Measurements from ENCODE around the gene ROGDI. TPM values are rescaled to one million over a fixed set of nuclear protein-coding genes. Genes with fewer than 3 reads are reported as not detected.

ROGDI gene
- total and polyA plus RNA-seq, 2 donors (not counting 1 experiment from before 2014, with no cell fraction given) = 9.2 to 31.9 TPM

GRCh38 chr16:4780235-4780634 is 22.2 kb downstream of the ROGDI start:
- intact Hi-C loops (cut with micrococcal nuclease) = no loop called here
- Histone ChIP-seq H3K36me3 (replicated peaks in 1 of 2; ENCODE audit: control extremely low read depth in 1 of 2, control insufficient read depth in 1 of 2, extremely low read depth in 1 of 2, insufficient read depth in 2 of 2, low read length in 1 of 2) (no peaks in the 10 kb centered on the region), H2AFZ (ENCODE audit: insufficient read depth, low read depth, low read length, poor library complexity, severe bottlenecking) (no peak overlapping the region), H3K9ac (ENCODE audit: low read length) (no peak overlapping the region), H3K27me3 (replicated peaks in 1 of 4; ENCODE audit: control extremely low read depth in 1 of 4, control insufficient read depth in 3 of 4, insufficient read depth in 4 of 4, low read length in 3 of 4) (no peaks in the 10 kb centered on the region), H3K27ac (ENCODE audit: low read length in 2 of 2) (no peak overlapping the region), H3K4me1 (ENCODE audit: control insufficient read depth in 2 of 2, insufficient read depth in 2 of 2, low read length in 2 of 2) (no peaks in the 10 kb centered on the region), H3K4me3 (ENCODE audit: control extremely low read depth in 1 of 5, extremely low read depth in 1 of 5, insufficient read depth in 1 of 5, low read depth in 2 of 5, low read length in 4 of 5) (no peak overlapping the region), H3K9me3 (ENCODE audit: control extremely low read depth in 1 of 3, control insufficient read depth in 2 of 3, insufficient read depth in 1 of 3, low read length in 2 of 3) (no peaks in the 10 kb centered on the region), H4K20me1 (ENCODE audit: control insufficient read depth, insufficient read depth, low read length, poor library complexity, severe bottlenecking) (no peaks in the 10 kb centered on the region), H3K79me2 (ENCODE audit: control insufficient read depth, insufficient read depth, low read length) (no peaks in the 10 kb centered on the region), H3K4me2 (replicated peaks; ENCODE audit: low read depth, low read length, poor library complexity, severe bottlenecking) (no peak overlapping the region)
- H3K9me3 Mint-ChIP-seq (ENCODE audit: insufficient read depth) = no peaks in the 10 kb centered on the region
- 95% methylated on average over 2 of the region's 4 CpGs for WGBS (ENCODE audit: insufficient coverage)
- no peak overlapping the region for H3K4me3 Mint-ChIP-seq
- peaks cover 1% of the 10 kb centered on the region for H3K4me1 Mint-ChIP-seq
- DNase-seq = no peak
- ChIA-PET POLR2A (no interaction called here), CTCF (no interaction called here)
- H3K27ac Mint-ChIP-seq = no peak overlapping the region
- ATAC-seq (ENCODE audit: low read depth) = no peak
- no peaks in the 10 kb centered on the region for H3K27me3 Mint-ChIP-seq
- no peak for TF ChIP-seq EZH2 (IDR thresholded peaks at IDR 0.05; ENCODE audit: borderline replicate concordance, insufficient read depth, low read depth, low read length, poor library complexity, severe bottlenecking)
- no peak for TF ChIP-seq CTCF (IDR thresholded peaks at IDR 0.05)

GRCh38 chr16:4778050-4778392 is 24.4 kb downstream of the ROGDI start:
- ChIA-PET POLR2A (no interaction called here), CTCF (no interaction called here)
- H3K9me3 Mint-ChIP-seq (ENCODE audit: insufficient read depth) = no peaks in the 10 kb centered on the region
- no peaks in the 10 kb centered on the region for H3K27me3 Mint-ChIP-seq
- H3K4me3 ChIP-seq (ENCODE audit: control extremely low read depth in 1 of 5, extremely low read depth in 1 of 5, insufficient read depth in 1 of 5, low read depth in 2 of 5, low read length in 4 of 5) = no peak overlapping the region
- peaks cover 1% of the 10 kb centered on the region for H3K4me1 Mint-ChIP-seq
- no peaks in the 10 kb centered on the region for H4K20me1 ChIP-seq (ENCODE audit: control insufficient read depth, insufficient read depth, low read length, poor library complexity, severe bottlenecking)
- no peaks in the 10 kb centered on the region for H3K27me3 ChIP-seq (replicated peaks in 1 of 4; ENCODE audit: control extremely low read depth in 1 of 4, control insufficient read depth in 3 of 4, insufficient read depth in 4 of 4, low read length in 3 of 4)
- WGBS (ENCODE audit: insufficient coverage) = 94% methylated on average over 3 of the region's 5 CpGs
- H3K4me2 ChIP-seq (replicated peaks; ENCODE audit: low read depth, low read length, poor library complexity, severe bottlenecking) = no peak overlapping the region
- no peak overlapping the region for H3K27ac ChIP-seq (ENCODE audit: low read length in 2 of 2)
- no peak overlapping the region for H2AFZ ChIP-seq (ENCODE audit: insufficient read depth, low read depth, low read length, poor library complexity, severe bottlenecking)
- no peak overlapping the region for H3K27ac Mint-ChIP-seq
- no peak for TF ChIP-seq CTCF (IDR thresholded peaks at IDR 0.05)
- no peak for TF ChIP-seq EZH2 (IDR thresholded peaks at IDR 0.05; ENCODE audit: borderline replicate concordance, insufficient read depth, low read depth, low read length, poor library complexity, severe bottlenecking)
- no peaks in the 10 kb centered on the region for H3K79me2 ChIP-seq (ENCODE audit: control insufficient read depth, insufficient read depth, low read length)
- H3K9me3 ChIP-seq (ENCODE audit: control extremely low read depth in 1 of 3, control insufficient read depth in 2 of 3, insufficient read depth in 1 of 3, low read length in 2 of 3) = no peaks in the 10 kb centered on the region
- no peaks in the 10 kb centered on the region for H3K36me3 ChIP-seq (replicated peaks in 1 of 2; ENCODE audit: control extremely low read depth in 1 of 2, control insufficient read depth in 1 of 2, extremely low read depth in 1 of 2, insufficient read depth in 2 of 2, low read length in 1 of 2)
- H3K4me1 ChIP-seq (ENCODE audit: control insufficient read depth in 2 of 2, insufficient read depth in 2 of 2, low read length in 2 of 2) = no peaks in the 10 kb centered on the region
- intact Hi-C loops (cut with micrococcal nuclease) = no loop called here
- no peak overlapping the region for H3K9ac ChIP-seq (ENCODE audit: low read length)
- H3K4me3 Mint-ChIP-seq = no peak overlapping the region
- no peak for ATAC-seq (ENCODE audit: low read depth)
- DNase-seq = no peak
